Measurements from ENCODE around the gene ACSS2. TPM values are rescaled to one million over a fixed set of nuclear protein-coding genes. Genes with fewer than 3 reads are reported as not detected.

ACSS2 gene
- total and polyA plus RNA-seq, 2 of the 8 experiments (the other 6 are each of a cell fraction or from before 2014, with no cell fraction given) = 17.7 to 24.2 TPM

- no peak for TF ChIP-seq CHD7 (IDR thresholded peaks at IDR 0.05; ENCODE audit: insufficient replicate concordance, low read length)
- TF ChIP-seq NRF1 (IDR thresholded peaks at IDR 0.05; ENCODE audit: low read depth, low read length) = no peak
- no peak for TF ChIP-seq TCF12 (IDR thresholded peaks at IDR 0.05; ENCODE audit: low read depth, low read length)
- TF ChIP-seq JUN (IDR thresholded peaks at IDR 0.05; ENCODE audit: low read depth, low read length) = no peak
Measured at GRCh38 chr20:34880215-34880850, 3.9 kb downstream of the ACSS2 start (continued).
